Bronchial epithelial cell (primary cell): Measurements from ENCODE around the gene HTR1D. TPM values are rescaled to one million over a fixed set of nuclear protein-coding genes. Genes with fewer than 3 reads are reported as not detected.

ENCODE experiments used
- DNase-seq: peaks from one replicate; pipeline ENCODE4 v3.0.0-alpha.2; 2010; ENCODE audit warnings: low read depth
- FAIRE-seq: peaks from 2 replicates; lab custom pipeline; 2011; peaks lifted over from hg19 to GRCh38; lab: Jason Lieb, UNC
- H3K27me3 ChIP-seq: 2 replicates; pipeline ENCODE4 v1.5.1; 2011; ENCODE audit warnings: low read length; ENCODE audit not compliant: control insufficient read depth, insufficient read depth
- H3K36me3 ChIP-seq: 2 replicates; pipeline ENCODE4 v1.5.1; 2011; ENCODE audit warnings: low read length; ENCODE audit not compliant: control insufficient read depth, insufficient read depth
- H3K4me3 ChIP-seq: 2 replicates; pipeline ENCODE4 v1.5.1; 2011; ENCODE audit warnings: mild to moderate bottlenecking, low read depth, low read length, control low read depth
- total RNA-seq: library from RNA; depleted of rRNA; stranded (reverse); fragments of >200 nt; gene quantifications from 2 replicates; pipeline ENCODE4 v1.2.1, GENCODE V29; 2014
- TF ChIP-seq, protein P1 (sequence below): IDR thresholded peaks from 2 replicates; pipeline ENCODE4 v1.5.1; 2011; ENCODE audit warnings: mild to moderate bottlenecking, moderate library complexity, low read length, control low read depth, inconsistent platforms; ENCODE audit not compliant: insufficient read depth, severe bottlenecking

HTR1D gene
- total RNA-seq, 1 donor from 2014 or later: 0.26 TPM

DNA sequence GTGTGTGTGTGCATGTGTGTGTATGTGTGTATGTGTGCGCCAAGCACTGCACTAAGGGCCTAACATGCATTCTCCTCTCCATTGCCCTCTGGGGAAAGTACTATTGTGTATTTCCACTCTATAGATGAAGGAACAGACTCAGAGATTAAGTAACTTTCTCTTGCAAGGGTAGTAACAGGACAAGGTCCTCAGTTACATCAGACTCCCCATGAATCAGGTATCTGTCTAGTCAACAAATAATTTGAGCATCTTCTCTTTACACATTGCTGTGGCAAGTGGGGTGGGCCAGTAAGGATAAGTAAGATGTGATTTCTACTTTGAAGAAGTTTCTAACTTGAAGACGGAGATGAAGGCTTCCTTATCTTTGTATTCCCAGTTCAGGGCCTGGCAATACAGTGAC, 5.0 kb upstream of the HTR1D start:
- DNase-seq (no peak), FAIRE-seq (no peak)
- Histone ChIP-seq H3K27me3 (peaks cover 5% of the 10 kb centered on the region), H3K4me3 (no peak overlapping the region), H3K36me3 (no peaks in the 10 kb centered on the region)
- TF ChIP-seq, protein P1, sequence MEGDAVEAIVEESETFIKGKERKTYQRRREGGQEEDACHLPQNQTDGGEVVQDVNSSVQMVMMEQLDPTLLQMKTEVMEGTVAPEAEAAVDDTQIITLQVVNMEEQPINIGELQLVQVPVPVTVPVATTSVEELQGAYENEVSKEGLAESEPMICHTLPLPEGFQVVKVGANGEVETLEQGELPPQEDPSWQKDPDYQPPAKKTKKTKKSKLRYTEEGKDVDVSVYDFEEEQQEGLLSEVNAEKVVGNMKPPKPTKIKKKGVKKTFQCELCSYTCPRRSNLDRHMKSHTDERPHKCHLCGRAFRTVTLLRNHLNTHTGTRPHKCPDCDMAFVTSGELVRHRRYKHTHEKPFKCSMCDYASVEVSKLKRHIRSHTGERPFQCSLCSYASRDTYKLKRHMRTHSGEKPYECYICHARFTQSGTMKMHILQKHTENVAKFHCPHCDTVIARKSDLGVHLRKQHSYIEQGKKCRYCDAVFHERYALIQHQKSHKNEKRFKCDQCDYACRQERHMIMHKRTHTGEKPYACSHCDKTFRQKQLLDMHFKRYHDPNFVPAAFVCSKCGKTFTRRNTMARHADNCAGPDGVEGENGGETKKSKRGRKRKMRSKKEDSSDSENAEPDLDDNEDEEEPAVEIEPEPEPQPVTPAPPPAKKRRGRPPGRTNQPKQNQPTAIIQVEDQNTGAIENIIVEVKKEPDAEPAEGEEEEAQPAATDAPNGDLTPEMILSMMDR: no peak

DNA sequence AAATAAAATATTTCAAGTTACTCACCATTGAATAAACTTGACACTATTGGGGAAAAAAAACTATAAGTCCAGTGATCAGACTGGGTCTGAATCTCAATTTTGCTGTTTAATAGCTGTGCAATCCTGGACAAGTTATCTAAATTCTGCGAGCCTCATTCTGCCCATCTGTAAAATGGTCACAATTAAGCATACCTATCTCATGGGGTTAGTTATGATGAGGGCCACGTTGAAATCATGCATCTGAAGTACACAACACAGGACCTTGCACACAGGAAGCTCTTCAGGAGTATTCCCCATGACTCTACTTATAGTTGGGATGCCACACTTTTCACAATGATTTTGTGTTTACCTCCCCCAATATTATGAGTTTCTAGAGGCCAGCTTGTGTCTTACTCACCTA, 3.8 kb upstream of the HTR1D start:
- TF ChIP-seq, protein P1: no peak
- DNase-seq (no peak), FAIRE-seq (no peak)
- Histone ChIP-seq H3K27me3 (peaks cover 11% of the 10 kb centered on the region), H3K4me3 (no peak overlapping the region), H3K36me3 (no peaks in the 10 kb centered on the region)

DNA sequence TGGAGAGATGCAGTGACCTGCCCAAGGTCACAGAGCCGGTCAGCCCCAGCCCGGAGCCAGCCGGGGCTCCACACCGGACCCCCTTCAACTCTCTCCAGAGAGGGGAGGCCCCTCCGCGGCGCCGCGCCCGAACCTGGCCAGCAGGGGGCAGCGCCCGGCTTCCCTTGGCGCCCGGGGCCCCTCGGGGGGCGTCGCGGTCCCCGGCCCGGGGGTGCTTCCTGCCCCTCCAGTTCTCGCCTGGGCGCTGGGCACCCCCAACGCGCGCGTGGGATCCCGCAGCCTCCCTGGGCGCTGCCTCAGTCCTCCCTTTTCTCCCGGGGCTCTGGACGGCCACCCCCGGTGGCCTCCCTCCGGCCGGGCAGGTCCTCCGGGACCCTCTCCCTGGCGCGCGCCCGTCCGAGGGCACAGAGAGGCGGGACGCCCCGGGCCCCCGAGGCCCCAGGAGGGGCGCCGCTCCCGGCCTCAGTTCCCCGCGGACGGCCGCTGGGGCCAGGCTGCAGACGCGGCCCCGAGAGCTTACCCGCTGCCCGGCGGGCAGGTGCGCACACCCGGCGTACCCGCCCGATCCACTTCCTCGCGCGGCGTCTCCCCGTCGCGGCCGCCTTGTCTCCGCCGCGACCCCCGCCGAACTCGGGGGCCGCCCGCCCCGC, 406 bp downstream of the HTR1D start:
- peak overlapping the region; percentile 29 for H3K4me3 ChIP-seq
- DNase-seq: no peak
- peaks cover 14% of the 10 kb centered on the region for H3K27me3 ChIP-seq
- H3K36me3 ChIP-seq: no peaks in the 10 kb centered on the region
- TF ChIP-seq, protein P1: peak; percentile 61
- FAIRE-seq: no peak

DNA sequence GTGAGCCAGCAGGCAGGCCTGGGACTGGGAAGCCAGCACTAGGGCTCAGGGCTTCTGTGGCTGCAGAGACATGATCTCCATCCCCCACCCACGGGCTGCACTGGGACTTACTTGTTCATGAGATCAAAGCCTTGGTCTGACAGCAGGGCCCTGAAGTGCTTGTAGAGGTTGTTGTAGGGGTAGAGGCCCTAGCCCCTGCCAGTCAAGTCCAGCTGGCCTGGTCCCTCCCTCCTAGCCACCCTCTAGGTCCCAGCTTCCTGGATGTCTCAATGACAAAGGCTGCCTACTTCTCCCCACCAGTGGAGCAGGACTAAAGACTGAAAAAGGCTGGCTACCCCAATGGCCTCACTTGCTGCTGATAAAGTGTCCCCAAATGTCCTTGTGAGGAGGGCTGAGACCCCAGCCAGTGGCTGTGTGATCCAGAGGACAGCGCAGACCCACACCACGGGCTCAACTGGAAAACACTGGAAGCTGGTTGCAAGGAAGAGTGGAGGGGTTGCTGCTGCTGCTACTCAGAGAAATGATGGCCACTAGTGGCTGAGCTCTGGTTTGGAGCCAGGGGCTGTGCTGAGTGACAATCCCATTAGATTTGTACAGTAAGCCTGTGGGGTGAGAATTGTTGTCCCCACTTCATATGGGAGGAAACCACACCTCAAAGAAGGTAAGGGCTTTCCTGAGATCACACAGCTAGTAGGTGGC, 1.4 kb downstream of the HTR1D start:
- DNase-seq (no peak), FAIRE-seq (no peak)
- no peaks in the 10 kb centered on the region for H3K36me3 ChIP-seq
- peaks cover 14% of the 10 kb centered on the region for H3K27me3 ChIP-seq
- TF ChIP-seq, protein P1: no peak
- H3K4me3 ChIP-seq: no peak overlapping the region

DNA sequence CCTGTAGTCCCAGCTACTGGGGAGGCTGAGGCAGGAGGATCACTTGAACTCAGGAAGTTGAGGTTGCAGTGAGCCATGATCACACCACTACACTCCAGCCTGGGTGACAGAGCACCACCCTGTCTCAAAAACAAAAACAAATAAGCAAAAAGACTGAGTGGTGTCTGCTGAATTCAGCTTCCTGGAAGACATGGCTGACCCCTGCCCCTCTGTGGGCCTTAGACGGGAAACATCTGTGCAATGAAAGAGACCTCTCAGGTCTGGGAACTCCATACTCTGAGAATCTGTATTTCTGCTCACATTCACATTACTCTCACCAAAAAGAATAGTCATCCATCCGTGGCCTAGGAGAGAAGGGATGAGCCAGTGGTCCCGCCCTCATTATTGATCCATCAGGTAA, 2.0 kb downstream of the HTR1D start:
- TF ChIP-seq, protein P1: no peak
- no peaks in the 10 kb centered on the region for H3K36me3 ChIP-seq
- no peak overlapping the region for H3K4me3 ChIP-seq
- peaks cover 14% of the 10 kb centered on the region for H3K27me3 ChIP-seq
- FAIRE-seq: no peak
- DNase-seq: no peak
